Natural killer cell (primary cell): ENCODE data around the gene REEP1. TPM values are rescaled to one million over a fixed set of nuclear protein-coding genes. Genes with fewer than 3 reads are reported as not detected.

Experiments used
- ATAC-seq, 3 donors: fragments of 150-1000 bp in 2 of 3; fragments of 200-7000 bp in 1 of 3; cut with Tn5 transposase; 1 replicate in 1 of 3; 2 replicates in 2 of 3; pipeline ENCODE4 v1.10.0; 2021; ENCODE audit warnings: mild to moderate bottlenecking in 2 of 3, moderate library complexity in 2 of 3
- DNase-seq, 2 donors: peaks; one replicate each; pipeline versions ENCODE4 v3.0.0 to v3.0.0-alpha.2; 2013 to 2021; ENCODE audit warnings: mixed read lengths in 1 of 2
- H3K27ac ChIP-seq: one replicate; pipeline ENCODE4 v1.5.1; 2013; ENCODE audit warnings: mild to moderate bottlenecking, low read length
- H3K27me3 ChIP-seq: one replicate; pipeline ENCODE4 v1.6.1; 2013; ENCODE audit warnings: low read length; ENCODE audit not compliant: control insufficient read depth, insufficient read depth
- H3K36me3 ChIP-seq: one replicate; pipeline ENCODE4 v1.6.1; 2013; ENCODE audit warnings: low read length; ENCODE audit not compliant: control insufficient read depth, insufficient read depth
- H3K4me1 ChIP-seq: one replicate; pipeline ENCODE4 v1.6.1; 2013; ENCODE audit warnings: low read length; ENCODE audit not compliant: control insufficient read depth, insufficient read depth
- H3K4me3 ChIP-seq: one replicate; pipeline ENCODE4 v1.5.1; 2013; ENCODE audit warnings: low read length
- H3K9me3 ChIP-seq: one replicate; pipeline ENCODE4 v1.6.1; 2013; ENCODE audit warnings: low read length; ENCODE audit not compliant: control insufficient read depth, insufficient read depth
- H3K27ac Mint-ChIP-seq, 2 donors: one replicate each; pipeline ENCODE4 v1.8.0; 2022; ENCODE audit warnings: mild to moderate bottlenecking in 2 of 2, mixed read lengths in 2 of 2, moderate library complexity in 1 of 2
- H3K27me3 Mint-ChIP-seq, 2 donors: one replicate each; pipeline ENCODE4 v1.8.0; 2022; ENCODE audit warnings: low read depth in 2 of 2, mixed read lengths in 2 of 2
- H3K36me3 Mint-ChIP-seq: one replicate; pipeline ENCODE4 v1.8.0; 2022; ENCODE audit warnings: mixed read lengths
- H3K4me1 Mint-ChIP-seq, 2 donors: one replicate each; pipeline ENCODE4 v1.8.0; 2022; ENCODE audit warnings: mixed read lengths in 2 of 2
- H3K4me3 Mint-ChIP-seq: one replicate; pipeline ENCODE4 v1.8.0; 2022; ENCODE audit warnings: mild to moderate bottlenecking, moderate library complexity, mixed read lengths
- H3K9me3 Mint-ChIP-seq, 2 donors: one replicate each; pipeline ENCODE4 v1.8.0; 2022; ENCODE audit warnings: mixed read lengths in 2 of 2
- WGBS: methylation state at CpG from one replicate; pipeline ENCODE4 v1.1.7; 2013; ENCODE audit warnings: missing lambda C conversion rate; ENCODE audit not compliant: insufficient coverage; 5-methylcytosine and 5-hydroxymethylcytosine counted together
- intact Hi-C: fragments of 100-400 bp; cut with micrococcal nuclease; formaldehyde crosslinking; loops from one replicate; pipeline ENCODE4 v1.14.2; 2022
- total RNA-seq, 4 donors: library from RNA; stranded (reverse); fragments of 120-200 nt in 1 of 4; gene quantifications; one replicate each; pipeline versions ENCODE4 v1.2.3 to v1.2.4, GENCODE V29; 2013 to 2022
- TF ChIP-seq, protein P1 (sequence below): fragments of 200-600 bp; IDR thresholded peaks from one replicate; pipeline ENCODE4 v1.8.0; 2022; ENCODE audit warnings: antibody characterized with exemption

The REEP1 gene
- total RNA-seq, 3 donors from 2014 or later (not counting 1 experiment from before 2014, with no cell fraction given): 0.10 TPM; not detected in 2

DNA sequence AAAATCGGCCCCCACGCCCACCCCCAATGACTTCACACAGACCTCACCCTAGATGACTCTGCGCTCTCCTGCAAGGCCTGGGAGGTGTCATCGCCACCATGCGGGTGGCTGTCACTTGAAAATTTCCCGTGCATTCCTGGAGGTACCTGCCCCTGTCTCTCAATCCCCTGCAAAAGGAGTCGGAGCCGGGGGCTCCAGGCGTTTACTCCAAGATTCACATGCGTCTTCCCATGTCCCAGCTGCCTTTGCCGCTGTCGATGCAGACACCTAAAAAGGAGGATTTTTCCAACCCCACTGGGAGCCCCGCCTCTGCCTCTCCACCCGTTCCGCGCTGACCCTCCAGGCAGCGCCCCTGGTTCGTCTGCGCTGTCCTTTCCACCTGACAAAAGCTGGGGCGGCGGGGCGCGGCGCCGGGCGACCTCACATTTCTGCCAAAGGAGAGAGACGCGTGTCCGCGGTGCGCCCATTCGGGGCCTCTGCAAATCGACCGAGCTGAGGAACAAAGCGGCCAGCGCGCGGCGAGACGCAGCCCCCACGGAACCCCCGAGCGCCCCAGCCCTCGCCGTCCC is 667 bp downstream of the REEP1 start:
- no peak for DNase-seq
- H3K4me3 ChIP-seq: no peak overlapping the region

DNA sequence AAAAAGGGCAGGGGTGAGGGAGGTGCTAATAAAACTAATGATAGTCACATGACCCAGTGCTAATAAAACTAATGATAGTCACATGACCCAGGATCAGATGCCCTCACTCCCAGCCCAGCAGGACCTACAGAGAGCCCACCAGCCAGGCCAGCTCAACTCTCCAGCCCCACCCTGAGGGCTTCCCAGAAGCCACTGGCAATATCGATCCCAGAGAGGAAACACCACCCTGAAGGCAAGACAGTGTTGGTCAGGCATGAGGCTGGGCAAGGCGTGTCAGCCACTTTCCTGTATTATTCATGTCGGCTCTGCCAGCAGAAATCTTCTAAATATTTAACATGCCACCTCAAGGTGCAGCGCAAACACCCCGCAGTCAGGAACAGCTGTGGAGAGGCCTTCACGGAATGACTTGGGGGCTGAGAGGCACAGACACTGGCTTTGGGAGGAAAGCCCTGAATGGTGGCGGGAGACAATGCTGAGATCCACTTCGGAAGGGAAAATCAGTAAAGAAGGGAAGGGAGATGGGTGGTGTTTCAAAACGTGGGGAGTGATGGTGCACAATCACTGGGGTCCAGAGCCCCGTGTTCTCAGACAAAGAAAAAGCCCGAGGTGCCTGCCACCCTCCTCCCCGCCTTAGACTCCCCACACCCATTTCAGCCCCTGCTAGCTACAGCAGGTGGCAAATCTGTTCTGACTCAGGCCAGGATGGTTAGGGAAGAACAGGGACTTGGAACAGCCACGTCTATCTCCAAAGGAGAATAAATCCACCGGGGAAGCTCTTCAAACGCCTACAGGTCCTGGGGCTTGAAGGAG is 1.4 kb downstream of the REEP1 start:
- H3K27me3 Mint-ChIP-seq: peaks cover 48 to 71% of the 10 kb centered on the region in 2 donors
- peaks cover 5% of the 10 kb centered on the region for H3K36me3 Mint-ChIP-seq
- TF ChIP-seq, protein P1, sequence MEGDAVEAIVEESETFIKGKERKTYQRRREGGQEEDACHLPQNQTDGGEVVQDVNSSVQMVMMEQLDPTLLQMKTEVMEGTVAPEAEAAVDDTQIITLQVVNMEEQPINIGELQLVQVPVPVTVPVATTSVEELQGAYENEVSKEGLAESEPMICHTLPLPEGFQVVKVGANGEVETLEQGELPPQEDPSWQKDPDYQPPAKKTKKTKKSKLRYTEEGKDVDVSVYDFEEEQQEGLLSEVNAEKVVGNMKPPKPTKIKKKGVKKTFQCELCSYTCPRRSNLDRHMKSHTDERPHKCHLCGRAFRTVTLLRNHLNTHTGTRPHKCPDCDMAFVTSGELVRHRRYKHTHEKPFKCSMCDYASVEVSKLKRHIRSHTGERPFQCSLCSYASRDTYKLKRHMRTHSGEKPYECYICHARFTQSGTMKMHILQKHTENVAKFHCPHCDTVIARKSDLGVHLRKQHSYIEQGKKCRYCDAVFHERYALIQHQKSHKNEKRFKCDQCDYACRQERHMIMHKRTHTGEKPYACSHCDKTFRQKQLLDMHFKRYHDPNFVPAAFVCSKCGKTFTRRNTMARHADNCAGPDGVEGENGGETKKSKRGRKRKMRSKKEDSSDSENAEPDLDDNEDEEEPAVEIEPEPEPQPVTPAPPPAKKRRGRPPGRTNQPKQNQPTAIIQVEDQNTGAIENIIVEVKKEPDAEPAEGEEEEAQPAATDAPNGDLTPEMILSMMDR: no peak
- 37% methylated on average over 15 of the region's 15 CpGs for WGBS
- DNase-seq: no peak
- ATAC-seq: no peak
- H3K4me3 ChIP-seq: no peak overlapping the region
- H3K9me3 Mint-ChIP-seq: peaks cover 0 to 4% of the 10 kb centered on the region in 2 donors
- H3K4me1 ChIP-seq: peaks cover 5% of the 10 kb centered on the region
- no peak overlapping the region for H3K27ac Mint-ChIP-seq
- H3K4me3 Mint-ChIP-seq: no peak overlapping the region
- H3K4me1 Mint-ChIP-seq: peaks cover 0 to 9% of the 10 kb centered on the region in 2 donors
- intact Hi-C loops: no loop called here
- H3K36me3 ChIP-seq: no peaks in the 10 kb centered on the region
- H3K27ac ChIP-seq: no peak overlapping the region
- peaks cover 26% of the 10 kb centered on the region for H3K27me3 ChIP-seq
- H3K9me3 ChIP-seq: peaks cover 3% of the 10 kb centered on the region

More for the DNA sequence above, 667 bp downstream of the REEP1 start:
- Histone ChIP-seq H3K9me3 (peaks cover 6% of the 10 kb centered on the region), H3K27me3 (peaks cover 30% of the 10 kb centered on the region), H3K36me3 (no peaks in the 10 kb centered on the region), H3K27ac (no peak overlapping the region), H3K4me1 (peaks cover 5% of the 10 kb centered on the region)
- no peak for ATAC-seq
- Mint-ChIP-seq H3K4me3 (peak overlapping the region; percentile 42), H3K27me3 (peaks cover 53 to 78% of the 10 kb centered on the region in 2 donors), H3K36me3 (peaks cover 11% of the 10 kb centered on the region), H3K4me1 (peaks cover 0 to 9% of the 10 kb centered on the region in 2 donors), H3K9me3 (peaks cover 0 to 8% of the 10 kb centered on the region in 2 donors), H3K27ac (no peak overlapping the region)
- TF ChIP-seq, protein P1: no peak
- WGBS: 2% methylated on average over 45 of the region's 45 CpGs
- intact Hi-C loops: no loop called here

DNA sequence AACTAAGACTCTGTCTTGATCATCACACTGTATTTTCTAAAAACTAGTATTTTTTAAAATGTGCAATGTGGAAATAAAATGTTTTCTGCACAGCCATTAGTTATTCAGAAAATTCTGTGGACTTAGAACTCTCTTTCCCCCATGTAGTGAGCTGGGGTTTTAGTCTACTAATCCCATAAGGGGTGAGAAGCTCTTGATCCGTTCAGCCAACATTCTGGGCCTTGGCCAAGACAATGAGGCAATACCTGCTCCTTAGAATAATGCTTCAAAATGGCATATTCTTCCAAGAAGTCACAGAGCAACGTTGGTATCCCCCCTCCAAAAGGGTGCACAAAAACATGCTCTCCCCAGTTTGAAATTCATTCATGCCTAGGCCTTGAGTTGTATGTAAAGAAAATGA is 4.0 kb downstream of the REEP1 start:
- 88% methylated on average over 1 of the region's 2 CpGs for WGBS
- Mint-ChIP-seq H3K4me3 (no peak overlapping the region), H3K27ac (no peak overlapping the region), H3K9me3 (no peaks in the 10 kb centered on the region), H3K36me3 (no peaks in the 10 kb centered on the region), H3K27me3 (peaks cover 32 to 52% of the 10 kb centered on the region in 2 donors), H3K4me1 (peaks cover 0 to 9% of the 10 kb centered on the region in 2 donors)
- no peak for DNase-seq
- H3K4me3 ChIP-seq: no peak overlapping the region
- peaks cover 5% of the 10 kb centered on the region for H3K4me1 ChIP-seq
- no peaks in the 10 kb centered on the region for H3K9me3 ChIP-seq
- TF ChIP-seq, protein P1: no peak
- no peak for ATAC-seq
- no peak overlapping the region for H3K27ac ChIP-seq
- H3K36me3 ChIP-seq: no peaks in the 10 kb centered on the region
- intact Hi-C loops: no loop called here
- peaks cover 11% of the 10 kb centered on the region for H3K27me3 ChIP-seq
